ENCODE measurements around the gene F13A1. TPM values are rescaled to one million over a fixed set of nuclear protein-coding genes. Genes with fewer than 3 reads are reported as not detected.

Gene F13A1
- total and polyA plus RNA-seq, 4 experiments from 2014 or later = 0.06 to 0.44 (median 0.33) TPM; not detected in 1

DNA sequence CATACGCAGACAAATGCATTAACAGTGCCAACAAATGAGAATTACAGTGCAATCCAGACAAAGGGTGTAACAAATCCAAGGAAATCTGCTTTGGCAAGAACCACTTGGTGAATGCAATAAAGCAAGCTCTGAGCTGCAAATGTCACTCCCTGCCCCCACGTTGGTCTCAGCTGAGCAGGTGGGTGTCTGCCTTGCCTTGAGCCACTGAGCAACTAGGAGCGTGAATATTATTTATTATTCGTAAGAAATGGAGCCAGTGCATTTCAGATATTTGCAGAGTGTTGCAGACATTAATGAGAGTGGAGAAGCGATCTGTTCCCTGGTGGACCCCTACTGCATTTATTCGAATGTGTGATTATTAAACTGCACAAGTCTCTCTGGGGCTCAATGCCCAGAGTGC, 36.6 kb upstream of the F13A1 start:
- intact Hi-C loops (cut with micrococcal nuclease) = no loop called here
- H3K4me1 Mint-ChIP-seq = peaks cover 0 to 1% (median 0%) of the 10 kb centered on the region in 4 donors
- ChIA-PET CTCF (ENCODE audit: partially characterized antibody) (no interaction called here), POLR2A (ENCODE audit: partially characterized antibody) (no interaction called here)
- no peak overlapping the region for H3K27ac Mint-ChIP-seq
- peaks cover 8 to 24% of the 10 kb centered on the region in 2 donors for H3K27me3 Mint-ChIP-seq
- no peaks in the 10 kb centered on the region for H3K36me3 ChIP-seq (ENCODE audit: insufficient read depth, low read length)
- H3K27ac ChIP-seq (ENCODE audit: low read depth, low read length) = no peak overlapping the region
- H3K4me1 ChIP-seq (ENCODE audit: insufficient read depth, low read length) = no peaks in the 10 kb centered on the region
- H3K36me3 Mint-ChIP-seq = no peaks in the 10 kb centered on the region
- no peak overlapping the region for H3K4me3 Mint-ChIP-seq
- peaks cover 0 to 2% (median 0%) of the 10 kb centered on the region in 8 donors for H3K9me3 Mint-ChIP-seq
- H3K27me3 ChIP-seq (ENCODE audit: insufficient read depth, low read length) = no peaks in the 10 kb centered on the region
- no peaks in the 10 kb centered on the region for H3K9me3 ChIP-seq (ENCODE audit: control insufficient read depth in 1 of 2, low read length in 2 of 2)
- no peak for DNase-seq
- H3K4me3 ChIP-seq (ENCODE audit: low read length in 2 of 2) = no peak overlapping the region

DNA sequence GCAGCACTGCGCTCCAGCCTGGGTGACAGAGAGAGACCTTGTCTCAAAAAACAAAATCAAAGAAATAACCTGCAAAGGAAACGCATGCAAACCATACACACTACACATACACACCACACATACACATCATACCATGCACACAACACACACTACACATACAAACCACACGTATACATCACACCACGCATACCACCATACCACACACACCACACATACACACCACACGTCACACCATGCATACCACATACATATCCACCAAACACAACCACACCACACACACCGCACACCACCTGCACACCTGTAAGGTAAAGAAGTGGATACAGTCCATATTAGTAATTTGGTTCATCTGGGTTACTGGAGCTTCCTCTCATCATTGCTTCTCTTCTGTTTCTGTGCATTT, 32.3 kb upstream of the F13A1 start:
- no peak overlapping the region for H3K27ac Mint-ChIP-seq
- no peaks in the 10 kb centered on the region for H3K4me1 ChIP-seq (ENCODE audit: insufficient read depth, low read length)
- peaks cover 0 to 1% (median 0%) of the 10 kb centered on the region in 4 donors for H3K4me1 Mint-ChIP-seq
- peaks cover 5 to 26% of the 10 kb centered on the region in 2 donors for H3K27me3 Mint-ChIP-seq
- peaks cover 0 to 2% (median 0%) of the 10 kb centered on the region in 8 donors for H3K9me3 Mint-ChIP-seq
- intact Hi-C loops (cut with micrococcal nuclease) = no loop called here
- H3K4me3 ChIP-seq (ENCODE audit: low read length in 2 of 2) = no peak overlapping the region
- H3K36me3 Mint-ChIP-seq = no peaks in the 10 kb centered on the region
- ChIA-PET CTCF (ENCODE audit: partially characterized antibody) (no interaction called here), POLR2A (ENCODE audit: partially characterized antibody) (no interaction called here)
- no peaks in the 10 kb centered on the region for H3K27me3 ChIP-seq (ENCODE audit: insufficient read depth, low read length)
- no peaks in the 10 kb centered on the region for H3K9me3 ChIP-seq (ENCODE audit: control insufficient read depth in 1 of 2, low read length in 2 of 2)
- H3K36me3 ChIP-seq (ENCODE audit: insufficient read depth, low read length) = no peaks in the 10 kb centered on the region
- H3K4me3 Mint-ChIP-seq = no peak overlapping the region
- no peak overlapping the region for H3K27ac ChIP-seq (ENCODE audit: low read depth, low read length)
- no peak for DNase-seq

DNA sequence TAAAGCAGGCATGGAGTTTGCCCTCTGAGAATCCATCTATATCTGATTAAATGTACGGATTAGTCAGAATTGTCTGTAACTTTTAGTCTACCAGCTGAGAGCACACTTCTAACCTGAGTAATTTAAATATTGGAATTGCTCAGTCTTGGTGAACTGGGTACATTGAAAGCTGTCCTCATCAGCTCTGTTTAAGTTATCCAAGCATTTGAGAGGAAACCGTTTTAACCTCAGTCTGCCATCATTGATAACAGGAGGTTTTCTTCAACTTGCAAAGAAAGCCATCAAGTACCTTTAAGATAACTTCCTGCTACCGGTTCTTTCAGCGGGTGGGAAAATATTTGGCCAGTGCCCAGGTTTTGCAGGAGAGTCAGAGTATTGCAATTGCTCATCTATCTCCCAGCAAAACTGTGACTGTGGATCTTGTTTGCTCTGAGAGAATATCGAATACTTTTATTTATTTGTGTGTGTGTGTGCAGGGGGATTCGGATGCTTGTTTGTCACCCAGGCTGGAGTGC, 31.1 kb upstream of the F13A1 start:
- Mint-ChIP-seq H3K27me3 (peaks cover 6 to 20% of the 10 kb centered on the region in 2 donors), H3K36me3 (no peaks in the 10 kb centered on the region), H3K4me3 (no peak overlapping the region), H3K4me1 (peaks cover 0 to 1% (median 0%) of the 10 kb centered on the region in 4 donors), H3K9me3 (peaks cover 0 to 2% (median 0%) of the 10 kb centered on the region in 8 donors), H3K27ac (no peak overlapping the region)
- Histone ChIP-seq H3K36me3 (ENCODE audit: insufficient read depth, low read length) (no peaks in the 10 kb centered on the region), H3K27me3 (ENCODE audit: insufficient read depth, low read length) (no peaks in the 10 kb centered on the region), H3K27ac (ENCODE audit: low read depth, low read length) (no peak overlapping the region), H3K4me1 (ENCODE audit: insufficient read depth, low read length) (no peaks in the 10 kb centered on the region), H3K9me3 (ENCODE audit: control insufficient read depth in 1 of 2, low read length in 2 of 2) (no peaks in the 10 kb centered on the region), H3K4me3 (ENCODE audit: low read length in 2 of 2) (no peak overlapping the region)
- ChIA-PET POLR2A (ENCODE audit: partially characterized antibody) (no interaction called here), CTCF (ENCODE audit: partially characterized antibody) (no interaction called here)
- DNase-seq = no peak
- intact Hi-C loops (cut with micrococcal nuclease) = no loop called here

DNA sequence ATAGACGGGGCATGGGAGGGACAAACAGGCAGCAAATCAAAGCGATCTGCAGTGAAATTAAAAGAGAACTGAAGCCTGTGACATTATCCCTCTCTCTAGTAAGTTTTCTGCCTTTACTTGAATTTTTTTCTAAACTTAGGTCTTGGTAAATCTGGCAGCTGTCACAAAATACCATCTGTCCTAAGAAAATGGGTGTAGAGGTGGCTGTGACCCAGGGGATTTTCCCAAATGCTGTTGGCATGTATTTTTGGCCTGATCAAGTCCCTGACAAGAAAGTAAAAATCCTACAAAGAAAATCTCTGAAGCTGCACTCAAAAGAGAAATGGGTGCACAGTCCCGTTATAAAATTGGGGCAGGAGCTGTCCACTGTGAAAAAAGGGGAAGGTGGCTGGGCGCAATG, 30.2 kb upstream of the F13A1 start:
- Histone ChIP-seq H3K27me3 (ENCODE audit: insufficient read depth, low read length) (no peaks in the 10 kb centered on the region), H3K36me3 (ENCODE audit: insufficient read depth, low read length) (no peaks in the 10 kb centered on the region), H3K9me3 (ENCODE audit: control insufficient read depth in 1 of 2, low read length in 2 of 2) (no peaks in the 10 kb centered on the region), H3K27ac (ENCODE audit: low read depth, low read length) (no peak overlapping the region), H3K4me3 (ENCODE audit: low read length in 2 of 2) (no peak overlapping the region), H3K4me1 (ENCODE audit: insufficient read depth, low read length) (no peaks in the 10 kb centered on the region)
- H3K4me1 Mint-ChIP-seq = peaks cover 0 to 1% (median 0%) of the 10 kb centered on the region in 4 donors
- ChIA-PET CTCF (ENCODE audit: partially characterized antibody) (no interaction called here), POLR2A (ENCODE audit: partially characterized antibody) (no interaction called here)
- no peak for DNase-seq
- no peak overlapping the region for H3K4me3 Mint-ChIP-seq
- no peaks in the 10 kb centered on the region for H3K36me3 Mint-ChIP-seq
- peaks cover 8 to 18% of the 10 kb centered on the region in 2 donors for H3K27me3 Mint-ChIP-seq
- intact Hi-C loops (cut with micrococcal nuclease) = no loop called here
- H3K27ac Mint-ChIP-seq = no peak overlapping the region
- peaks cover 0 to 2% (median 0%) of the 10 kb centered on the region in 8 donors for H3K9me3 Mint-ChIP-seq

DNA sequence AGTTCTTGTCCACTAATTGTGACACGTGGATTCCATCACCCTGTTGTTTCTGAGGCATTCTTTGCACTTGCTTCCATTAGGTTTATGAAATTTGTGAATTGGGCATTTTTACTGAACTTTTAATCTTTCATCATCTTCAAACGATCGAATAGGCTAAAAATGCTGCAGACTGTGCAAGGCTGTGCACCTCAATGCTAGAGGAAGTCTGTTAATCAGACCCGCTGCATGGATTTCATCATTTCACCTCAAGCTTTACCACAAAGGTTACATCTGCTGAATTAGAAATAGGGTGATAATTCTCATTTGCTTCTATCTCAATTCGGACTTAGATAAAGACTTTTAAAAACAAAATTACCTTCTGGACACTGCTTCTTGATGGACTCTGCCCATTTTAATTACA, 27.8 kb upstream of the F13A1 start:
- peaks cover 8 to 14% of the 10 kb centered on the region in 2 donors for H3K27me3 Mint-ChIP-seq
- no peaks in the 10 kb centered on the region for H3K27me3 ChIP-seq (ENCODE audit: insufficient read depth, low read length)
- no peaks in the 10 kb centered on the region for H3K36me3 ChIP-seq (ENCODE audit: insufficient read depth, low read length)
- no peak overlapping the region for H3K27ac ChIP-seq (ENCODE audit: low read depth, low read length)
- peaks cover 0 to 2% (median 0%) of the 10 kb centered on the region in 8 donors for H3K9me3 Mint-ChIP-seq
- no peak overlapping the region for H3K4me3 Mint-ChIP-seq
- H3K4me3 ChIP-seq (ENCODE audit: low read length in 2 of 2) = no peak overlapping the region
- no peaks in the 10 kb centered on the region for H3K9me3 ChIP-seq (ENCODE audit: control insufficient read depth in 1 of 2, low read length in 2 of 2)
- ChIA-PET POLR2A (ENCODE audit: partially characterized antibody) (no interaction called here), CTCF (ENCODE audit: partially characterized antibody) (no interaction called here)
- no peak overlapping the region for H3K27ac Mint-ChIP-seq
- no peaks in the 10 kb centered on the region for H3K4me1 ChIP-seq (ENCODE audit: insufficient read depth, low read length)
- no peak for DNase-seq
- H3K4me1 Mint-ChIP-seq = peaks cover 0 to 1% (median 0%) of the 10 kb centered on the region in 4 donors
- intact Hi-C loops (cut with micrococcal nuclease) = no loop called here
- no peaks in the 10 kb centered on the region for H3K36me3 Mint-ChIP-seq

GRCh38 chr6:6346427-6347023, 26.1 kb upstream of the F13A1 start:
- no peak overlapping the region for H3K4me3 Mint-ChIP-seq
- Histone ChIP-seq H3K9me3 (ENCODE audit: control insufficient read depth in 1 of 2, low read length in 2 of 2) (no peaks in the 10 kb centered on the region), H3K4me3 (ENCODE audit: low read length in 2 of 2) (no peak overlapping the region), H3K36me3 (ENCODE audit: insufficient read depth, low read length) (no peaks in the 10 kb centered on the region), H3K4me1 (ENCODE audit: insufficient read depth, low read length) (no peaks in the 10 kb centered on the region), H3K27ac (ENCODE audit: low read depth, low read length) (no peak overlapping the region), H3K27me3 (ENCODE audit: insufficient read depth, low read length) (no peaks in the 10 kb centered on the region)
- no peaks in the 10 kb centered on the region for H3K9me3 Mint-ChIP-seq
- POLR2A ChIA-PET (ENCODE audit: partially characterized antibody) = no interaction called here
- no peak overlapping the region for H3K27ac Mint-ChIP-seq
- H3K36me3 Mint-ChIP-seq = no peaks in the 10 kb centered on the region
- H3K4me1 Mint-ChIP-seq = no peaks in the 10 kb centered on the region
- intact Hi-C loops (cut with micrococcal nuclease) = no loop called here
- DNase-seq = no peak
- CTCF ChIA-PET (ENCODE audit: partially characterized antibody) = interaction anchor here (0.6 kb wide), 1 partner anchor 12 kb away, joined by 3 read pairs; no protein-coding TSS in a partner anchor
- peaks cover 6 to 9% of the 10 kb centered on the region in 2 donors for H3K27me3 Mint-ChIP-seq

GRCh38 chr6:6333501-6333900, 13.0 kb upstream of the F13A1 start:
- ChIA-PET POLR2A (ENCODE audit: partially characterized antibody) (no interaction called here), CTCF (ENCODE audit: partially characterized antibody) (no interaction called here)
- Mint-ChIP-seq H3K4me1 (peaks cover 0 to 3% (median 0%) of the 10 kb centered on the region in 4 donors), H3K27me3 (peaks cover 2 to 8% of the 10 kb centered on the region in 2 donors), H3K9me3 (peaks cover 0 to 4% (median 0%) of the 10 kb centered on the region in 8 donors), H3K27ac (no peak overlapping the region), H3K4me3 (no peak overlapping the region), H3K36me3 (no peaks in the 10 kb centered on the region)
- Histone ChIP-seq H3K27me3 (ENCODE audit: insufficient read depth, low read length) (no peaks in the 10 kb centered on the region), H3K27ac (ENCODE audit: low read depth, low read length) (no peak overlapping the region), H3K36me3 (ENCODE audit: insufficient read depth, low read length) (no peaks in the 10 kb centered on the region), H3K4me1 (ENCODE audit: insufficient read depth, low read length) (no peaks in the 10 kb centered on the region), H3K4me3 (ENCODE audit: low read length in 2 of 2) (no peak overlapping the region), H3K9me3 (ENCODE audit: control insufficient read depth in 1 of 2, low read length in 2 of 2) (no peaks in the 10 kb centered on the region)
- no peak for DNase-seq
- intact Hi-C loops (cut with micrococcal nuclease) = no loop called here

Data from CD4-positive, alpha-beta memory T cell (primary cell).